ENCODE data around the gene TCERG1L.

The TCERG1L gene

DNA sequence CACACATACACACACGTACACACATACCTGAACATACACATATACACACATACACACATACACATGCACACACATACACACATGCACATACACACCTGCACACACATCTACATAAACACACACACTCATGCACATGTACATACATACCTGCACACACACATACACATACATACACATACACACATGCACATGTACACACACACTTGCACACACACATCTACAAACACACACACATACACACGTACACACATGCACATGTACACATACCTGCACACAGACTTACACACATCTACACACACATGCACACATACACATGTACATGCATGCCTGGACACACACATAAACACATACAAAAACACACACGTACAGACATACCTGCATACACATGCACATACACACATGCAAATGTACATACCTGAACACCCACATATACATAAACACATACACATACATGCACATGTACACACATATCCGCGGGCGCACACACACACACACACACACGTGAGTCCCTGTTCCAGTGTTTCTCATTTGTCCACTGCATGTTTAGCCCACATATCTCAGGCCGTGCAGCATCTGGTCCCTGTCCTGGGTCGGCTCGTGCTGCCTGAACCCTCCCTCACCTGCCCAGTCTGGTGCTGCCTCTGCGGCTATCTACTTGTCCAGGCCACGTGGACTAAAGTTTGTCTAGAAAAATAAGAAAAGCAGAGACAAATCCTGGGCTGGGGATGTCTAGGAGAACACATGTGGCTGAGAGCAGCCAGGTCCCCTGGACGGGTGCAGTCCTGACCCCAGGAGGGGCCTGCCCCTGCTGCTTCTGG lies 238.7 kb downstream of the TCERG1L start:
- H3K4me3 ChIP-seq (ENCODE audit: low read depth in 1 of 2, low read length in 2 of 2) = no peak overlapping the region
- H3K27me3 ChIP-seq (ENCODE audit: low read depth, low read length) = no peaks in the 10 kb centered on the region
- no peaks in the 10 kb centered on the region for H3K9me3 ChIP-seq (ENCODE audit: control insufficient read depth in 1 of 2, low read length in 2 of 2)
- no peaks in the 10 kb centered on the region for H3K4me1 ChIP-seq (ENCODE audit: control insufficient read depth in 1 of 2, insufficient read depth in 2 of 2, low read length in 2 of 2)
- no peaks in the 10 kb centered on the region for H3K36me3 ChIP-seq (ENCODE audit: control insufficient read depth in 1 of 2, insufficient read depth in 2 of 2, low read length in 2 of 2)
- H3K27ac ChIP-seq (ENCODE audit: low read length) = no peak overlapping the region

DNA sequence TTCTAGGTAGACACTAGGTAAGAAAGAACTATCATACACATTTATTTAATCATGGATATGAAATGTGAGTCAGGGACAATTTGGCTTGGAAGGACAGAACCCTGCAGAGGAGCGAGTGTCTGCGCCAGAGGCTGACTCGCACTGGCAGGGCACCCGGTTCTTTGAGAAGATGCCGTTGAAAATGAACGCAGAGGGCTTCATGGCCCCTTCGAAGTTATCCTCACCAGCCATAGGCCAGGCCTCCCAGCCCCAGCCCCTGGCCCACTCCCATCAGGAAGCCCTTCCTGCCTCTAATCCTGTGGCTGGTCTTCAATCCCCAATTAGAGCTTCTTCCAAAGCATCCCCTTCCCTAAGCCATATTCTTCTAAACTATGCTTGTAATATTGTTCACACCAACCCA lies 239.8 kb downstream of the TCERG1L start:
- Histone ChIP-seq H3K9me3 (ENCODE audit: control insufficient read depth in 1 of 2, low read length in 2 of 2) (no peaks in the 10 kb centered on the region), H3K4me3 (ENCODE audit: low read depth in 1 of 2, low read length in 2 of 2) (no peak overlapping the region)

DNA sequence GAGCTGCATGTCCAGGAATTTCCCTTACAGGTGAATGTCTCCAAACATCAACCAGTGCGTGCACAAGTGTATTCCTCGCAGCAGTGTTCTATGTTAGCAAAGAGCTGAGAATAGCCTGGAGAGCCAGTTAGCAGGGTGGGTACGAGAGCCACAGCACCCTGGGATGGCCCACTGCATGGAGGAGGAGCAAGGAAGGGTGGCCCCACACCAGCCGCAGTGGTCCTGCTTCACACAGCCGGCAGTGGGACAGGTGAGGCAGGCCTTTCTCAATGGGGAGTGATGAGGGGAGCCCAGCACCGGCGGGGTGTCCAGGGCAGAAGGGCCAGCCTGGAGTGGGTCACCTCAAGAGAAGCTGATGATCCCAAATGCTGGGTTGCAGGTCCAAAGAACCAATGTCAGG lies 240.7 kb downstream of the TCERG1L start:
- Histone ChIP-seq H3K4me1 (ENCODE audit: control insufficient read depth in 1 of 2, insufficient read depth in 2 of 2, low read length in 2 of 2) (no peaks in the 10 kb centered on the region), H3K36me3 (ENCODE audit: control insufficient read depth in 1 of 2, insufficient read depth in 2 of 2, low read length in 2 of 2) (no peaks in the 10 kb centered on the region), H3K9me3 (ENCODE audit: control insufficient read depth in 1 of 2, low read length in 2 of 2) (no peaks in the 10 kb centered on the region), H3K27me3 (ENCODE audit: low read depth, low read length) (no peaks in the 10 kb centered on the region), H3K27ac (ENCODE audit: low read length) (no peak overlapping the region), H3K4me3 (ENCODE audit: low read depth in 1 of 2, low read length in 2 of 2) (no peak overlapping the region)

More for the DNA sequence above, 239.8 kb downstream of the TCERG1L start:
- no peak overlapping the region for H3K27ac ChIP-seq (ENCODE audit: low read length)
- no peaks in the 10 kb centered on the region for H3K4me1 ChIP-seq (ENCODE audit: control insufficient read depth in 1 of 2, insufficient read depth in 2 of 2, low read length in 2 of 2)
- no peaks in the 10 kb centered on the region for H3K27me3 ChIP-seq (ENCODE audit: low read depth, low read length)
- no peaks in the 10 kb centered on the region for H3K36me3 ChIP-seq (ENCODE audit: control insufficient read depth in 1 of 2, insufficient read depth in 2 of 2, low read length in 2 of 2)

DNA sequence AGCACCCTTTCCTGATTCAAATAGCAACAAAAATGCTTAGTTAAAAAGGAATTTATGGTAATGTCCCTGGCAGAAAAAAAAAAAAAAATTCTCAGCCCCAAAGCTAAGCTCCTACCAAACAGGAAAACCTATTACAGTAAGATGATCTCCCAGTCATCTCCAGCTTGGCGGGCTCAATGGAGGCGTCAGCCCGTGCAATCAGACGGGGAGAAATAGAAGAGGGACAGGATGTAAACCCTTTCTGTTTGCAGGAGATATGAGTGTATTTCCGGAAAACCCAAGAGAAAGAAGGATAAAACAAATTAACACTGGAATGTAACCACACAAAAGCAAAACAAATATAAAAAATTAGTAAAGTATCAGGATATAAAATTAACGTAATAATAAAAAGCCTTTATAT lies 242.8 kb downstream of the TCERG1L start:
- H3K27me3 ChIP-seq (ENCODE audit: low read depth, low read length) = no peaks in the 10 kb centered on the region
- H3K4me3 ChIP-seq (ENCODE audit: low read depth in 1 of 2, low read length in 2 of 2) = no peak overlapping the region
- H3K27ac ChIP-seq (ENCODE audit: low read length) = no peak overlapping the region
- H3K9me3 ChIP-seq (ENCODE audit: control insufficient read depth in 1 of 2, low read length in 2 of 2) = no peaks in the 10 kb centered on the region
- no peaks in the 10 kb centered on the region for H3K4me1 ChIP-seq (ENCODE audit: control insufficient read depth in 1 of 2, insufficient read depth in 2 of 2, low read length in 2 of 2)
- no peaks in the 10 kb centered on the region for H3K36me3 ChIP-seq (ENCODE audit: control insufficient read depth in 1 of 2, insufficient read depth in 2 of 2, low read length in 2 of 2)

DNA sequence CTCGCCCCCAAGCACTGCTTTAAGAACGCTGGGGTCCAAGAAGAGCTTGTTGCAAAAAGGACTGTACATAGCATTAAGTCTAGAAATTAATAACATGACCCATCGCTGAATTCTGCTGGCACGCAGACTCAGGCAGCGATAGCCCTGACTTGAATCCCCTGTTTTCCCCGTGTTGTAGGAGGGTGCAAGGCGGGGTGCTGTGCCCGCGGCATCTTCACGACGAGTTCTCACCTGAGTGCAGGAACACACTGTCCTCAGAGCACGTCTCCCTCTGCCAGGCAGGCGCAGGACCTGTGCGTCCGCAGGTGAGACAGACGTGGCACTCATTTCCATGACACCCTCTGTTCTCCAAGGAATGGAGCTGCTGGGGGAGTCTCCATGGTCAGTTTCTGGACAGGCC lies 243.2 kb downstream of the TCERG1L start:
- no peak overlapping the region for H3K27ac ChIP-seq (ENCODE audit: low read length)
- no peaks in the 10 kb centered on the region for H3K9me3 ChIP-seq (ENCODE audit: control insufficient read depth in 1 of 2, low read length in 2 of 2)
- no peaks in the 10 kb centered on the region for H3K27me3 ChIP-seq (ENCODE audit: low read depth, low read length)
- no peak overlapping the region for H3K4me3 ChIP-seq (ENCODE audit: low read depth in 1 of 2, low read length in 2 of 2)
- no peaks in the 10 kb centered on the region for H3K36me3 ChIP-seq (ENCODE audit: control insufficient read depth in 1 of 2, insufficient read depth in 2 of 2, low read length in 2 of 2)
- H3K4me1 ChIP-seq (ENCODE audit: control insufficient read depth in 1 of 2, insufficient read depth in 2 of 2, low read length in 2 of 2) = no peaks in the 10 kb centered on the region

DNA sequence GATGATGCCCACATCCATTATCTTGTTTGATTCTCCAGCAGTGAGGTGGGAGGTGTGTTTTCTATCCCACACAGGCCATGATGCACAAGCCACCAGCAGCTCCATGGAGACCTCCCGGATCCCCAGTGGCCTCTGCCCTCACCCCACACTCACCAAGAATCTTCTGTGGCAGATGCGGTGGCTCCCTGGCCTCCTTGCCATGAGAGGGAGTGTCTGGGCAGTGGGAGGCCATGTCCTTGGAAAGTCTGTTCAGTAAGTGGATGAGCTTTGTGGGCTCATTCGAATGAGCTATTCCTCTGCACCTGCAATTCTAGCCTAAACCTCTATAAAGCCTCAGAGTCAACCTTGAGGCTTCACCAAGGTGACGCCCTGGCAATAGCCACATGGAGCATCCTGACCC lies 243.8 kb downstream of the TCERG1L start:
- Histone ChIP-seq H3K4me1 (ENCODE audit: control insufficient read depth in 1 of 2, insufficient read depth in 2 of 2, low read length in 2 of 2) (no peaks in the 10 kb centered on the region), H3K36me3 (ENCODE audit: control insufficient read depth in 1 of 2, insufficient read depth in 2 of 2, low read length in 2 of 2) (no peaks in the 10 kb centered on the region), H3K4me3 (ENCODE audit: low read depth in 1 of 2, low read length in 2 of 2) (no peak overlapping the region), H3K27ac (ENCODE audit: low read length) (no peak overlapping the region), H3K9me3 (ENCODE audit: control insufficient read depth in 1 of 2, low read length in 2 of 2) (no peaks in the 10 kb centered on the region), H3K27me3 (ENCODE audit: low read depth, low read length) (no peaks in the 10 kb centered on the region)

DNA sequence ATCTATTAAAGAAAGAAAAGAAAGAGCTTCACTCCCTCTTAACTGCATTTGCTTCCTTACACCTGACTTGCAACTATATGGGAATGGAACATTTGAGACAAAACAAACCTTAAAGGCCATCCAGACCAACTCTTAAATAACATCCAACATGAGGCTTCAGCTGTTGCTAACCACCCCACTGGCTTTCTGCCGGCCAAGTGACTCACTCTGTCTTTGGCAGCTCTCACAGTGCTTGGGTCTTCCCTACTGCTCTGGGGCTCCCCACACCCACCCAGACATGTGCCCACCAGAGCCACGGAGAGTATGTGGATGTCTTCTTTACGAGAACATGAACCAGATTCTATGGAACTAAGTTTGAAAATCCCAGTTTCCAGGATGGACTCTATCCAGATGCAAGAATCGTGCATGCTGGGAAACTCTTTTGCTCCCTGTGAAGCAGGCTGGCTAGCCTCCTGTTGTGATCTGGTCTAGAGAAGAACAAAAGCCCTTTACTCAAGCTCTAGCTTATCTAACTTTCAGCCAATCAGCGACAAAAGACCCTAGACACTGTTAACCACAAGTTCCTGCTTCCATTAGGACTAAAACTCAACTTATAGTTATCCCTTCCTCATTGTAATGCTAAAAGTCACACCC lies 245.7 kb downstream of the TCERG1L start:
- H3K4me1 ChIP-seq (ENCODE audit: control insufficient read depth in 1 of 2, insufficient read depth in 2 of 2, low read length in 2 of 2) = no peaks in the 10 kb centered on the region
- no peaks in the 10 kb centered on the region for H3K9me3 ChIP-seq (ENCODE audit: control insufficient read depth in 1 of 2, low read length in 2 of 2)
- no peak overlapping the region for H3K27ac ChIP-seq (ENCODE audit: low read length)
- no peak overlapping the region for H3K4me3 ChIP-seq (ENCODE audit: low read depth in 1 of 2, low read length in 2 of 2)
- H3K27me3 ChIP-seq (ENCODE audit: low read depth, low read length) = no peaks in the 10 kb centered on the region
- H3K36me3 ChIP-seq (ENCODE audit: control insufficient read depth in 1 of 2, insufficient read depth in 2 of 2, low read length in 2 of 2) = no peaks in the 10 kb centered on the region

DNA sequence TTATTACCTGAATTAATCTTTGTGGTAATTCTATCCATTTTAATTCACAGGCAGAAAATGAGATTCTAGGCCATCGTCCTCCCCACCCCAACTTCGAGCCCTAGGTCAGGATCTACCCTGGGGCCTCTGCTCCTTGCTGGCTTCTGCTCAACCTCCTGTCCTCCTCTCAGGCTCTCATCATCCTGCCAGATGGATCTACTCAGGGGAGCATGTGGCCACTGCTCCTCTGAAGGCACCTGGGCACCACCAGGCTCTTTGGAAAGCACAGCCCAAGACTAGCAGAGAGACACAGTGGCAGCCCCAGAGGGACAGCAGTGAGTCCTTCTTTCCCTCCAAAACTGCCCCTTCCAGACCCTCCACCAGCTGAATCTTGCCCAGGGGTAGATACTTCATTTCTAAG lies 248.2 kb downstream of the TCERG1L start:
- no peaks in the 10 kb centered on the region for H3K36me3 ChIP-seq (ENCODE audit: control insufficient read depth in 1 of 2, insufficient read depth in 2 of 2, low read length in 2 of 2)
- H3K9me3 ChIP-seq (ENCODE audit: control insufficient read depth in 1 of 2, low read length in 2 of 2) = no peaks in the 10 kb centered on the region
- H3K4me1 ChIP-seq (ENCODE audit: control insufficient read depth in 1 of 2, insufficient read depth in 2 of 2, low read length in 2 of 2) = no peaks in the 10 kb centered on the region
- no peak overlapping the region for H3K27ac ChIP-seq (ENCODE audit: low read length)
- H3K27me3 ChIP-seq (ENCODE audit: low read depth, low read length) = no peaks in the 10 kb centered on the region
- no peak overlapping the region for H3K4me3 ChIP-seq (ENCODE audit: low read depth in 1 of 2, low read length in 2 of 2)

DNA sequence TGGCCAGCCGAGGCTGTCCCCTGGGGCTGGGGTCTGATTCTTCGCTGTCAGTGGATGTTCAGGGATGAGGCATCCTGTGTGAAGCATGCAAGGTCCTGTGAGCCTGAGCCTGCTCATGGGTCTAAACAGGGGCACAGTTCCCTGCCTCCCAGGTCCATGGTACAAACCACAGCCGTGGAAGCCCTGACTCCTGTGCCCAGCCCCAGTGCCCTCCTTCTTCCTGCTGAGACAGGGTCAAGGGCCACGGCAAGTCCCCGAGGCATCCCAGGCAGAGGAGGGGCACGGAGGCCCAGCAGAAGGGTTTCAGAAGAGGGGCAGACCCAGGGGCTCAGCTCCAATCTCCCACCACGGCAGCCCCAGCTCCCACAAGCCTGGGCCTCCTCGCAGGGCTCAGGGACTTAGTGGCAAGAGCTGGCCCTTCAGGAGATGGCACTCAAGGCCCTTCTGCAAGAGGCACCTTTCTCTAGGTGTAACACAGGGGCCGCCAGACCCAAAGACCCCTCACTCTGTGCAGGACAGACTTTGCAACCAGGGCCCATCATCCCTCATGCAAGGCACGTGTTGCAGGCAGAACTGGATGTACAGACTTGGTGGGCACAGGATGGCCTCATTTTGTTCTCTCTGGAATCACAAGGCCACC lies 248.8 kb downstream of the TCERG1L start:
- no peaks in the 10 kb centered on the region for H3K9me3 ChIP-seq (ENCODE audit: control insufficient read depth in 1 of 2, low read length in 2 of 2)
- H3K4me3 ChIP-seq (ENCODE audit: low read depth in 1 of 2, low read length in 2 of 2) = no peak overlapping the region
- H3K27ac ChIP-seq (ENCODE audit: low read length) = no peak overlapping the region
- H3K4me1 ChIP-seq (ENCODE audit: control insufficient read depth in 1 of 2, insufficient read depth in 2 of 2, low read length in 2 of 2) = no peaks in the 10 kb centered on the region
- H3K27me3 ChIP-seq (ENCODE audit: low read depth, low read length) = no peaks in the 10 kb centered on the region
- H3K36me3 ChIP-seq (ENCODE audit: control insufficient read depth in 1 of 2, insufficient read depth in 2 of 2, low read length in 2 of 2) = no peaks in the 10 kb centered on the region

DNA sequence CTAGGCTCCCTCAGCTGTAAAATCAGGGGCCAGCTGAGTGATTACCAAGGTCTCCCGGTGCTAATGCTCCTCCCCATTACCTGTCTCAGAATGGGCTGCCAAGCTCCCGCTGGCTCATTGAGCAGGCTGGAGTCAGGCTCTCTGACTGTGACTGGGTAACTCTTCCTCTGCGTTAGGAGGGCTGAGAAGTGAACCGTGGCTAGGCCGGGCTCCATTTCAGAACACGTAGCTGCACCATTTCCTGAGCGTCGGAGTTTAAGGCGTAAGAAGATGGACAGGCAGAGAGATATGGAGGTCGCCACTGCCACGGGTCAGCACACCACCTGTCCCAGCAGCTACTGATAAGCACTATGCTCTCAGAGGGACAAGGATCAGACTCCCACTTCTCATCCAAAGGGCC lies 250.3 kb downstream of the TCERG1L start:
- no peaks in the 10 kb centered on the region for H3K36me3 ChIP-seq (ENCODE audit: control insufficient read depth in 1 of 2, insufficient read depth in 2 of 2, low read length in 2 of 2)
- no peaks in the 10 kb centered on the region for H3K4me1 ChIP-seq (ENCODE audit: control insufficient read depth in 1 of 2, insufficient read depth in 2 of 2, low read length in 2 of 2)
- no peak overlapping the region for H3K27ac ChIP-seq (ENCODE audit: low read length)
- no peaks in the 10 kb centered on the region for H3K9me3 ChIP-seq (ENCODE audit: control insufficient read depth in 1 of 2, low read length in 2 of 2)
- no peak overlapping the region for H3K4me3 ChIP-seq (ENCODE audit: low read depth in 1 of 2, low read length in 2 of 2)
- H3K27me3 ChIP-seq (ENCODE audit: low read depth, low read length) = no peaks in the 10 kb centered on the region

DNA sequence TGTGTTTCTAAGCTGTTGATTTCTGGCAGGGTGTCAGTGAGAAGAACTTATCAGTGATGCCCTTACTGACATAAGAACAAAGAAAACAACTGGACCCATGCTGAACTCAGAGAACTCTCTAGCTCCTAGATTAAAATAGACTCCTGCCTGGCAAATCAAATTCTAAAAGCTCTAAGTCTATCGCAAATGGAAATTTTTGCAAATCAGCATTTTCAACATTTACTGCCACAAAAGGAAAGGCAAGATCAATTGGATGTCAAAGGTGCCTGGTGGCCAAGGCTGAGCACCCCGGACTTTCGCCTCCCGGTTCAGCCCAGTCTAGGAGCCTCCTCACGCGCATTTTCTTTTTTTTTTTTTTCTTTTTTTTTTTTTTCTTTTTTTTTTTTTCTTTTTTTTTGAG lies 251.6 kb downstream of the TCERG1L start:
- Histone ChIP-seq H3K9me3 (ENCODE audit: control insufficient read depth in 1 of 2, low read length in 2 of 2) (no peaks in the 10 kb centered on the region), H3K4me3 (ENCODE audit: low read depth in 1 of 2, low read length in 2 of 2) (no peak overlapping the region), H3K4me1 (ENCODE audit: control insufficient read depth in 1 of 2, insufficient read depth in 2 of 2, low read length in 2 of 2) (no peaks in the 10 kb centered on the region), H3K27ac (ENCODE audit: low read length) (no peak overlapping the region), H3K36me3 (ENCODE audit: control insufficient read depth in 1 of 2, insufficient read depth in 2 of 2, low read length in 2 of 2) (no peaks in the 10 kb centered on the region), H3K27me3 (ENCODE audit: low read depth, low read length) (no peaks in the 10 kb centered on the region)
